GM18868 (cell line): ENCODE measurements around the gene GTF2F2.
A peak's percentile ranks its signal among the peaks of the same experiment; 100 is the strongest.
"Not testable (repeated sequence)": the region's sequence is repeated elsewhere in the genome, so short reads cannot be mapped to it uniquely, and the experiment has no call there.

Experiments
- ATAC-seq: cut with Tn5 transposase; IDR thresholded peaks from one replicate; pipeline ENCODE4 v1.9.1; 2021; ENCODE audit warnings: mild to moderate bottlenecking, moderate library complexity; ENCODE audit not compliant: unreplicated experiment

The GTF2F2 gene

DNA sequence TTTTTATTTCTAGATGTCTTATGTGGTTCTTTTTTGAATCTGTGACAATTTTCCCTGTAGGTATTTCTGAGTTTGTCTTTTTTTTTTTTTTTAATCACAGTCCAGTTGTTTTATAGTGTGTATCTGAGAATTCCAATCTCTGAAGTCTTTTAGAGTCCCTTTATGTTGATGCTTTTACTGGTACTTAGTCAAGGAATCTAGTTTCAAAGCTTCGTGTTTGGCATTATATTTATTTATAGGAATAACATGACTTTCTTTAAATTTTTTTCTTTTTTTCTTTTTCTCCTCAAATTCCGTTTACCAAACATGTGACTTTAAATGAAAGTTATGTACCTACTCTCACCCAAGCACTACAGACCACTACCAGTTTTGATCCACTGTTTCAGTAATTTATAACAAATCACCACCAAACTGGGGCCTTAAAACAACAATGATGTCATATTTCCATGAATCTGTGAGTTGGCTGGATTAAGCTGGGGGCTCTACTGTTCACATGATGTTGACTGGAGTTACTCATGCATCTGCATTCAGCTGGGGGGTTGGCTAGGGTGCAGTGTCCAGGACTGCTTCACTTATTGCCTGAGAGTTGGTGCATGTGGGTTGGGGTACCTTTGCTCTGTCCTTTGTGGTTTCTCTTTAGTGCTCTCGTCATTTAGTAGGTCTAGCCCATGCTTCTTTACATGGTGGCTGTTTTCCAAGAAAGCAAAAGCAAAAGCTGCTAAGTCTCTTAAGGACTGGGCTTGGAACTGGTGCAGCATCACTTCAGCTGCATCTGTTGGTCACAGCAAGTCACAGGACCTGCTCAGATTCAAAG lies 58.2 kb downstream of the GTF2F2 start:
- ATAC-seq, result no peak

DNA sequence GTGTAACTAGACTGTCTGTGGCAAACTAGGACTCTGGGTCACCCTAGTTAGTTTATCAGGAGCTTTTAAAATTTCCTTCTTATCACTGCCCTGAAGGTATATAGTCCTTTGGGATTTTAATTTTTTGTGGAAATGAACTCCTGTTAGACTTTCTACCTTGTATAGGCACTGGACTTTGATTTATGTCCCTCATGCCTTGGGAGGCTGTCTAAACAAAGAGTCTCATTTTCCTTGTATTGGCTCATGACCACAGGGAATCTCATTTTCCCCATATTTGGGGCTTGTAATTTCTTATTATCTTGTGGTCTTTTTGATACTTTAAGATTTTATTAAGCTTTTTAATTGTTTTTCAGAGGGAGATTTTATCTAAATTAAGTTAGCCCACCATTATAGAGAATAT lies 59.1 kb downstream of the GTF2F2 start:
- ATAC-seq, result no peak

DNA sequence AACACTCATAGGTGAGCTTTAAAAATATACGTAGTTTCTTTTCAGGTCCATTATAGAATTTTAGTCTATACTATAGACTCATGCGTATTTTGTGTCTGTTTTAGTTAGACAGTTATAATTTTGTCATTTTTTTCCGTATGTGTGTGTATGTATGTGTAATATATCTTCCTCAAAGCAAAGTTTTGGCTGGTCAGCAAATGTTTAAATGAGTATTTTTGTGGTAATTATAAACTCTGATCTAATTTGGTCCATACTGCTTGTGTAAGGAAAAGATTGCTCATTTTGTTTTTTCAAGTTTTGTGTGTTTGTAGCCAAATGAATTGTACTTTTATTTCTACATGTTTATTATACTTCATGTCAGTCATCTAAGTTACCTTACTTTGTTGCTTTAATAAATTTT lies 60.0 kb downstream of the GTF2F2 start:
- no peak for ATAC-seq

DNA sequence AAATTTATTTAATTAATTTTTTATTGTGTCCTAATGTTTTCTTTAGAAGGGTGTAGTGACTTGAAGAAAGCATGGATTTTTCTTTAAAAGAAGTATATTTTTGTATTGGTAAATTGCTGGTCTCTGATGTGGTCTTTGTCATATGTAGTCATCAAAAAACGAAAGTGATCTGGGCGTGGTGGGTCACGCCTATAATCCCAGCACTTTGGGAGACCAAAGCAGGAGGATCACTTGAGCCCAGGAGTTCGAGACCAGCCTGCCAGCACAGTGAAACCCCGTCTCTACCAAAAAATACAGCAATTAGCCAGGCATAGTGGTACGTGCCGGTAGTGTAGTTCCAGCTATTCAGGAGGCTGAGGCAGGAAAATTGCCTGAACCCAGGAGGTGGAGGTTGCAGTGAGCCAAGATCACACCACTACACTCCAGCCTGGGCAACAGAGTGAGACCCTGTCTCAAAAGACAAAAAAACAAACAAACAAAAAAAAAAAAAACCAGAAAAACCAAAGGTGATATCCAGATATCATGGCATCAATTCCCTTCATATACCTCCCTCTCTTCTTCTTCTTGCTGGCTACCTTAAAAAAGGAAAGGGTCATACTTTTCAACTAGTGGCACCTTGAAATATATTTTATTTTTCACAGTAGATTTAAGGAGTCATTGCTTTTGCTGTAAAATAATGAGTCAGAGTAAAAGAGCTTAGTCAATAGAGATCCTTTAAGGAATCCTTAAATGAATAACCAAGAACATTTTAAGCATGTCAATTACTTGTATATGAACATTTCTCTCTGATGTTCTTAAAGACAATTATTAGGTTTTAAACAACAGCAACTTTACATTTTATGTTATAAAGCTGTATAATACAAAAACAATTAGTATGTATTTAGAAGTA lies 60.6 kb downstream of the GTF2F2 start:
- ATAC-seq, result no peak

DNA sequence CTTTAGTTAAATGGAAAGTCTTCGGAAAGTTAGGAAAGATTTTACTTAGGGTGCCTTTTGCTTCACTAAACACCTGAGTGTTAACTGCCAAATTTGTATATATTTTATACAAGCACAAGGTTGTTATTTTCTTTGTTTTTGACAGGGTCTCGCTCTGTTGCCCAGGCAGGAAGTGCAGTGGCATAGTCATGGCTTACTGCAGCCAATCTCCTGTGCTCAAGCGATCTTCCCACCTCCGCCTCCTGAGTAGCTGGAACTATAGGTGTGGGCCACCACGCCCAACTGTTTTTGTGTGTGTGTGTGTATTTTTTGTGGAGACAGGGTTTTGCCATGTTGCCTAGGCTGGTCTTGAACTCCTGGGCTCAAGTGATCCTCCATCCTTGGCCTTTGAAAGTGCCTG lies 64.4 kb downstream of the GTF2F2 start:
- ATAC-seq, result no peak

DNA sequence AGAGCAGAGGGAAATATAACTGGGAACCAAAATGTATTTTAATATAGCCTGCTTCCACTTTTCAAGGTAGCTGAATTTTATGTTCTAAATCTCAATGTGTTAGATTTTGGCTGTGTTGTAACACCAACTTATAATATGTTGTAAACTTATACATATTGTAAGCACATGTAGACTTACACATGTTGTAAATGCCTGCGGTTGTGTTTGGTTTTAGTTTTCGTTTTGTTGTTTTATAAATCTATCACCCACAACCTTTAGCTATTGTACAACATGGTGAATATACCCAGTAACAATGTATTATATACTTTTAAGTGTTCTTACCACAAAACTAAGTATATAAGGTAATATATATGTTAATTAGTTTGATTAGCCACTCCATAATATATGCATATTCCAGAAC lies 65.0 kb downstream of the GTF2F2 start:
- ATAC-seq, result no peak

DNA sequence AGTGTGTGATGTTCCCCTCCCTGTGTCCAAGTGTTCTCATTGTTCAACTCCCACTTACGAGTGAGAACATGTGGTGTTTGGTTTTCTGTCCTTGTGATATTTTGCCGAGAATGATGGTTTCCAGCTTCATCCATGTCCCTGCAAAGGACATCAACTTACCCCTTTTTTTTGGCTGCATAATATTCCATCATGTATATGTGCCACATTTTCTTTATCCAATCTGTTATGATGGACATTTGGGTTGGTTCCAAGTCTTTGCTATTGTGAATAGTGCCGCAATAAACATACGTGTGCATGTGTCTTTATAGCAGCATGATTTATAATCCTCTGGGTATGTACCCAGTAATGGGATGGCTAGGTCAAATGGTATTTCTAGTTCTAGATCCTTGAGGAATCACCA lies 68.8 kb downstream of the GTF2F2 start:
- ATAC-seq, result not testable (repeated sequence)

DNA sequence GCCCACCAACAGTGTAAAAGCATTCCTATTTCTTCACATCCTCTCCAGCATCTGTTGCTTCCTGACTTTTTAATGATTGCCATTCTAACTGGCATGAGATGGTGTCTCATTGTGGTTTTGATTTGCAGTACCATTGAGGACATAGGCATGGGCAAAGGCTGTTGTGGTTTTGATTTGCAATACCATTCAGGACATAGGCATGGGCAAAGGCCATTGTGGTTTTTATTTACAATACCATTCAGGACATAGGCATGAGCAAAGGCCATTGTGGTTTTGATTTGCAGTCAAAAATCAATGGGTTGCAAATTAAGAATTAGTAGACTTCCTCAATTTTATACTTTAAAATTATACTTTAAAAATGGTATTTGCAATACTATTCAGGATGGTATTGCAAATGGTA lies 69.2 kb downstream of the GTF2F2 start:
- ATAC-seq, result not testable (repeated sequence)

DNA sequence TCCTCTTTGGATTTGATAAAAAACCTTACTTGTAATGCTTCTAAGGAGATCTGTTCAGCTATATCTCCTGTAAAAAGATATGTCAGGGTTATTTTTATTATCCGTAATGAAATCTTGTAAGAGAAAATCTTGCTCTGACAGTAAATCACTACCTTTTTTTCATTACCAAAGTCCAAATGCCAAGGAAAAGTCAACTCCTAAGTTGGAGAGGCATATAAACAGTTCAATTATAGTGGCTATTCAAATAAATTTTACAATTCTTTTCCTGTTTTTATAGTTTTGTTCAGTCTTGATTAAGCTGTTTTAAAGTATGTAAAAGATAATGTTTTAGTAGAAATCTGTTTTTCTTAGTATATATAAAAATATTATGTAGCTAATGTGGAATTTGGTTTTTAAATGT lies 71.6 kb downstream of the GTF2F2 start:
- ATAC-seq, result no peak

DNA sequence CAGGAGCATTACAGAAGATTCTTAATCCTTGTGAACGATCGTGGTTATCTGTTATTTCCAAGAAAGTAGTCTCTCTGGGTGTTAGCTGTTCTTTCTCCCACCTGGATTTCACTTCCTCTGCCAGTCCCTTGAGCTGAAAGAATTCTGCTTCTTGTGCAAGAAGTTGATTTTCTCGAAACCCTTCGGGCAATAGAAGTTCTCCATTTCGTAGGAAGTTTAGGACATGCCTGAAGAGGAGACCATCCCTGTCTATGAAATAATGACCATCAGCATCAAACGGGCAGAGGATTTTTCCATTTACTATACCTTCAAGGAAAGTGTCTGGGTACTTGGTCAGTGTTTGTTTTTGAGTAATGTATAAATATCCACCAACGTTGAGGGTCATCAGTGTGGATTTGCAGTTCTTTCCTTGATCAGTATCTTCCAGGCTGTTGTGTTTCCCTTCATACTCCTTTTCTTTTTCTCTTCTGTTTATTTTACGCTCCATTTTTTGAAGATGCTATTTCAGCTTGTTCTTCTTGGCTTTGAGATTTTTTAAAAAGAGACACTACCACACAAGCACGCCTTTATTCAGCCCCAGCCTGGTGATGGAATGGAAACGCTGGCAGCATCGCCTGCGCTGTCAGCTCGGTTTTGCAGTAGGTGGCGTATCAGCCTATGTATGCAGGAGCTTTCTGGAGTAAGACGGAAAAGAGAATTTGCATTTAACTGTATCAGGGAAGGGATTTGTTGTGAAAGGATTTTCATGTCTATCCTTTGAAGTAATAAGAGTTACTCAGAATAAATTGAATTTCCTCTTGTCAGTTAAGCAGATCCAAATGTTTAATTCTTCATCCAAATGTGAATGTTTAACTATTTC lies 74.0 kb downstream of the GTF2F2 start:
- no peak for ATAC-seq

DNA sequence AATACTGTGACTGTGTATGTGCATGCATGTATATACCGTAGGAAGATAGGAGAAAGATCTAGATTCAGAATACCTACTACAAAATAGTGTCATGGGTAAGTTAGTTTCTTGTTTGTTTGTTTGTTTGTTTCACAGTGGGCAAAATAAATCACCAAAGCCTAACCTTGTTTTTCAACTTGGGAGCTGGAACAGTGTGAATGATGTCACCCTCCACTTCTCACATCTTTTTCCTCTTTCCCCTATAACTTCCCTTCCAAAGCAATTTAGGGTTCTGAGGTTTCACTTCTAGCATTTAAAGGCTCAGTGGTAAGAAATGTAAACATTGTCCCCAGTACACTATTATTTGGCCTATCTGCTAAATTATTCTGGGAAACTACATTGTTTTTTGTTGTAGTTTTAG lies 75.1 kb downstream of the GTF2F2 start:
- ATAC-seq, result no peak

DNA sequence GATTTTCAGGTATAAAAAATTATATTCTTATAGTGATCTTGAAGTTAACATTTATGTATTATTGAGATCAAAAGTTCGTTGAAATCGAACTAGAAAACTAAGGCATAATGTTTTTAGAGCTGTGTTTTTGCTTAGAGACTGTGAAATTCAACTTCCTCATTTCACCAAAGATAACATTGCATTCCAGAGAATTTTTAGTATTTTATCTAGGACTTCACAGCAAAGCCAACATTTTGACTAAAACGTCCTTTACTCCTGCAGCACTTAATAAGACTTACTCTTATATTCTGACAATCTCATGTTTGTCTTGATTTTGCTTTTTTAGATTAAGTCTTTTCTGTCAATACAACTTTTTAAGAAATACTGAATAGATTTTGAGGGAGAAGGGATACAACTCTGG lies 75.8 kb downstream of the GTF2F2 start:
- no peak for ATAC-seq

DNA sequence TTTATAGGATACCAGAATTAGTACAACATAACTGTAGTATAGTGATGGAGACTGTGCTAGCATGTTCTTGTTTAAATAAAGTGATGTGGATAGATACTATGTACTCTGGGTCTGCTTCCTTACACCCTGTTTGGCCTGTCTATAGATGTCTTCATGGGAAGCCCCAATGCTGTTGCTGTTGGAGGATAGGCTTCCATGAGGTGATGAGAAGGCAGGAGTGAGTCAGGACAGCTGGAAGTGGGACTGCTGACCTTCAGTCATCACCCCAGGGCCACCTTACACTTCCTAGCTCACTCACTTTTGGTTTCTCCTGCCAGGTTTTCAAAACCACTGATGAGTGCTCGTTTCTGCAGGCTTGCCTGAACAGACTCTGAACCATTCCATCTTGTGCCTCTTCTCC lies 76.3 kb downstream of the GTF2F2 start:
- no peak for ATAC-seq

DNA sequence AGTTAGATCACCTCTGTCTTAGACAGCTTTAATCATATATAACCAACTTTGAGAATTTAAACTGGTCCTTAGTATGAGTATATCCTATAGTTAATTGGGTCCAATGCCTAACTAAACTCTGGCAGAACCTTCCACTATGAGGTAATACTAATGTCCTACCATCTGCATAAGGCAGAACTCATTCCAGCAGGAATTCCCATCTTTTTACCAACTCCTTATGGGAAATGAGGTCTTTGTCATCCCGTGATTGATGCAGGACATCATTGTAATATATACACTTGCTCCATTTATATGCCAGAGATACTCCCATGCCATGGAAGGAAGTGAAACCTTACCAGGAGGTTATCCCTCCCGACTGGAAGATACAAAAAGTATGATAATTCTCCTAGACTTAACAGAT lies 77.7 kb downstream of the GTF2F2 start:
- ATAC-seq, result no peak

DNA sequence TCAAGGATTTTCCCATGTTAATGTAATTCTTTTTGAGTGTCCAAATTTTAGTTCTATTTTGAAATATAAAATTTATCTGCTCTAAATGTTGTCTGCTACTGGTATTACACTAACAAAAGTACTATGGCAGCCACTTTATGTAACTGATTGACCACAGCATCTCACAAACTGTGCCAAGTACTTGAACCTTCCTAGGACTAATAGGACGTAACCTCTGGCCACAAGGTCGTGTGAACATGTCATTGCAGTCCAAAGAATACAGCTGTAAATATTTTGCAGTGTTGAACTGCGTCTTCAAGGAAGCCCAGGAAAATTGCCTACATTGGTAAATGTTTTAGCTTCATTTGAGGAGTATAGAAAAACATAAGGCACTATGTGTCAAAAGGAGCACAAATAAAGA lies 78.6 kb downstream of the GTF2F2 start:
- no peak for ATAC-seq

DNA sequence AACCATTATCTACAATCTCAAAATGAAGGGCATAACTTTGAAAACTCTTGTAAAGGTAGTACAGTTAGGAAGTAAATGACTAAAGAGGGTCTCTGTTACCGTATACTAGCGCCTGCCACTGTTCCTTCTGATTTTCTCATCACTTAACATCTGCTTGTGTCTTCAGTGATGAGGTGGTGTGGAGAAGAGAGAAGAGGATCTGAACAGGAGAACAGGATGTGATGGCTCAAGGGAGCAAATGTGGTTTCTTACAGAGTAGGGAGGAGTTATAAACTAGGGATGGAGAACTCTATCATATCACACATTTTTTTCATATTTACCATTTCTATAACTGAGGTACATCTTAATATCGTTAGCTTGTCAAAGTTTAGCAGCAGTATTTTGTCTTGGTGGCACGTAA lies 79.4 kb downstream of the GTF2F2 start:
- ATAC-seq, result no peak

DNA sequence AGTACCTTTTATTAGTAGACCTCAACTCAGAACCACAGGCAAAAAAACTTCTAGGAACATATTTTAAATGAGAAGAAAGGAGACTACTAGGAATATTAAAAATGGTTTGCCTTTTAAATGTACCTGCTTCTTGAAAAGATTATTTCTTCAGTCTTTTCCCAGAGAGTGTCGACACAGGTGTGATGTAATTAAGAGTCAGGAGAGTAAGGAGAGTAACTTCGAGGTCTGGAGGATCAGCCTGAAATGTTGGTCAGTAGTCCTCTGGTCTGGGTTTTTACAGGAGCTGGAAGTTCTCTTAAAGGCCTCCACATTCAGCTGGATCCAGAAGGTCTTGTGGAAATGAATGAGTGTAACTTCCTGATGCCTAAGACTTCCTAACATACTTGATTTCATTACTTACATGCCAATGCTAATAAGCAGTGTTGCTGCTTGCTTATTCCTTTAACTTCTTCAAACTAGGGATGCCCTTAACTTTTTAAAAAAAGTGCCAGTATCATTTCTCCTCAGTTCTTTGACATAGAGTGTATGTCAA lies 80.5 kb downstream of the GTF2F2 start, which contains the start of gene KCTD4:
Gene KCTD4 (minus strand): TSS at position 345 of the 532 bp plus-strand sequence. CDS start 6,478 bp downstream, outside the sequence.
- no peak for ATAC-seq

DNA sequence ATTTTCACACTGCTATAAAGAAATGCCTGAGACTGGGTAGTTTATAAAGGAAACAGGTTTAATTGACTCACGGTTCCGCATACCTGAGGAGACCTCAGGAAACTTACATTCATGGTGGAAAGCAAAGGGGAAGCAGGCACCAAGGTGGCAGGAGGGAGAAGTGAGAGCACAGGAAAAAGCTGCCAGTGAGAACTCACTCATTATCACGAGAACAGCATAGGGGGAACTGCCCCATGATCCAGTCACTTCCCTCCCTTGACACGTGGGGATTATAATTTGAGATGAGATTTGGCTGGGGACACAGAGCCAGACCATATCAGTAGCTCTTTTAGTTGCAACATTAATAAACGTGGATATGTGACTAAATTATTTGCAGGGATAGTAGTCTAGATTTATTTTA lies 84.8 kb downstream of the GTF2F2 start:
- no peak for ATAC-seq

DNA sequence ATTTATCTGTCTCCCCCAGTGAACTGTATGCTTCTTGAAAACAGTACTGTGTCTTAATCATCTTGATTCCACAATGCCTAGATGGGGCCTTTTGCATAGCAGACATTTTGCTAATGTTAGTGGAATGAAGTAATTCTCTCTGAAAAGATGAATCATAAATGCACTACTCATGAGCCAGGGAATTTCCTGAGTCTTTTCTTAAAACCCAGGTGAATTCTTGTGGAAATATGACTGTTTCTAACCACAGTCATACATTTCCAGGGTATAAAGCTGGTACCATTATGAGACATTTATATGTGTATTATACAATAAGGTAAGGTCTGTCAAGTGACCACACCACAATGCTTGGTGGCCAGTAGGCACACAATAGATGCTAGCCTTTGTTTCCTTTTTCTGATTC lies 86.0 kb downstream of the GTF2F2 start:
- ATAC-seq, result peak; percentile 87

DNA sequence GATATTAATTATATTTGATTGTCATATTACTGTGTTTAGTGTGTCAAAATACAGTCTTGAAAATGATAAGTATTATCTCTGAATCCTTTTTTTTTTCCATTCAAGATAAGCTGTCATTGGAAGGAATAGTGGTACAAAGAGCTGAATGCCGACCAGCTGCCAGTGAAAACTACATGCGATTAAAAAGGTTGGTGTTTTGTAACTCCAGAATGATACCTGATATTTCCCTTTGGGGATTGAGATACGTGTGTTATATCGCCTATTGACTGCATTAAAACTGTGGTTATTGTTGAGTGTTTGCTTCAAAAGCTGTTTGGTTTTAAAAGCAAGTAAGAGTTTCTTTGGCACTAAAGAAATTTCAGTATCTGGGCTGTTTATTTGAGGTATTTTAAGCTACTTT lies 87.0 kb downstream of the GTF2F2 start:
- ATAC-seq, result no peak

DNA sequence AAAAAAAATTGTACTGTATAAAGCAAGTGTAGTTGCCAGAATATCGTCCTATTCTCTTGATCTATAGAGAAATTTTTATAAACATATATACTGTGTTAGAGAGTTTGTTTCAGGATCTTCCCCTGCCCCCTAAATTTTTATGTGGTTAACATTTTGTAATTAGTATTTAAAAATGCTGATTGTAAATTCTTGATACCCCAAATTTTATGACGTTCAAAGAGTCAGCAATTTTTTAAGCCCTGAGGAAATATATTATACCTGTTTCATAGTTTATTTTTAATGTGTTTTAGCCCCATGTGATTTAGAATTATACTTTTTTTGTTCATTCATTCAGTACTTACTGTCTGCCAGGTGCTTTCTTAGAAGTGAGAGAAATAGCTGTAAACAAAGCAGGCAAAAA lies 87.8 kb downstream of the GTF2F2 start:
- no peak for ATAC-seq
